ENCODE measurements around the gene PDE4D.

Gene PDE4D

GRCh38 chr5:59099270-59099994 is 794.1 kb downstream of the PDE4D start:
- peak; percentile 2 to 3 for DNase-seq (ENCODE audit: low read depth in 2 of 2, low spot score in 1 of 2)

DNA sequence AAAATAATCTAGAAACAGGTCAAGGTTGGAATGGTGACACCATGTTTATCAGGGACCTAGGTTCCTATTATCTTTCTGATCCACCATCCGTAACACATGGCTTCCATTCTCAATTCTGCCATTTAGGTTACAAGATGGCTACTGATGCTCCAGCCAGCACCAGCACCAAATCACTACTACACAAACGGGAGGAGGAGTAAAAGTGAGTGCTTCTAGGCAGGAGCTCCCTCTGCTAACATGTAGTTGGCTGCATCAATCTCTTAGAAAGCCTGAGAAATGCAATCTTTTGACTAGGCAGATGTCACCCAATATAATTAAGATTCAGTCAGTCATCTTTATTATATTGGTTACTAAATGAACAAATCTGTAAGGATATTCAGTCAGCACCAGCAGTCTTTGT is 794.8 kb downstream of the PDE4D start:
- no peak for DNase-seq (ENCODE audit: low read depth in 2 of 2, low spot score in 1 of 2)

DNA sequence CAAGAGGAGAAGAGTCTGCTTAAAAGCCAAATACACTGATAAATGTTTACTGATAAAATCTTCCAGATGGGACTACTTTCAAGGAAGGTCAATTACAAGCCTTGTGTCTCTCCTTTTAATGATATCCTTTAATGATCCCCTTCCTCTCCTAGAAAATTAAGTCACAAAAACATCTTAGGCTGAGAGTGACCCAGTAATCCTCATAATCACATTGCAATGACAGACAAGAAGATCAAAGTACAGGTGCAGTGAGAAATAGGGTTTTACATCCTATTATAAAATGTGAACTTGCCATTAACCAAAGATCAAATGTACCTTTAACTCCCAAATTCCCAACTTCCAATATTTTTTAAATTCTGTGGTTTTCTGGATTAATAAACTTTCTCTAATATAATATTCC is 795.8 kb downstream of the PDE4D start:
- no peak for DNase-seq (ENCODE audit: low read depth in 2 of 2, low spot score in 1 of 2)

GRCh38 chr5:59097116-59097515 is 796.4 kb downstream of the PDE4D start:
- no peak for DNase-seq (ENCODE audit: low read depth in 2 of 2, low spot score in 1 of 2)

- no peak for DNase-seq (ENCODE audit: low read depth in 2 of 2, low spot score in 1 of 2)
These were observed 798.0 kb downstream of the PDE4D start for GRCh38 chr5:59095480-59095879.

GRCh38 chr5:59094864-59095263 is 798.7 kb downstream of the PDE4D start:
- no peak for DNase-seq (ENCODE audit: low read depth in 2 of 2, low spot score in 1 of 2)

- no peak for DNase-seq (ENCODE audit: low read depth in 2 of 2, low spot score in 1 of 2)
These were observed 800.2 kb downstream of the PDE4D start for GRCh38 chr5:59093329-59093728.

GRCh38 chr5:59092758-59093157 is 800.8 kb downstream of the PDE4D start:
- no peak for DNase-seq (ENCODE audit: low read depth in 2 of 2, low spot score in 1 of 2)

- DNase-seq (ENCODE audit: low read depth in 2 of 2, low spot score in 1 of 2), result no peak
These were observed 801.6 kb downstream of the PDE4D start for GRCh38 chr5:59091965-59092364.

DNA sequence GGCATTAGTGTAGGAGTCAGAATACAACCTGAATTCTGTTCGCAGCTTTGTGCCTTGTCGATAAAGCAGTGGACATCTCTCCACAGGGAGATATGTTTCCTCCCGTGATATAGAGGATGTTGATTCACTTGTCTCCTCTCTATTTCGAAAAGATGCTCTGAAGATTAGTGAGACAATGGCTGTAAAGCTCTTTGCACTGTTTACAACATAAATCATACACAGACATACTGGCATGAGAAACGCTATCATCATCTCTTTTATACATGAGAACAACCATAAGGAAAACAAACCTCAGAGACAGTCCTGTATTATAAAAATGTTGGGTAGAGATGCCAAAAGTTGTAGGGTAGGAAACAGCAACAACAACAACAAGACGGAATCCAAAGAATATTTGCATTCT is 803.2 kb downstream of the PDE4D start:
- DNase-seq (ENCODE audit: low read depth in 2 of 2, low spot score in 1 of 2), result no peak

GRCh38 chr5:59089767-59090166 is 803.8 kb downstream of the PDE4D start:
- DNase-seq (ENCODE audit: low read depth in 2 of 2, low spot score in 1 of 2), result no peak

- no peak for DNase-seq (ENCODE audit: low read depth in 2 of 2, low spot score in 1 of 2)
These were observed 805.0 kb downstream of the PDE4D start for GRCh38 chr5:59088546-59088945.

DNA sequence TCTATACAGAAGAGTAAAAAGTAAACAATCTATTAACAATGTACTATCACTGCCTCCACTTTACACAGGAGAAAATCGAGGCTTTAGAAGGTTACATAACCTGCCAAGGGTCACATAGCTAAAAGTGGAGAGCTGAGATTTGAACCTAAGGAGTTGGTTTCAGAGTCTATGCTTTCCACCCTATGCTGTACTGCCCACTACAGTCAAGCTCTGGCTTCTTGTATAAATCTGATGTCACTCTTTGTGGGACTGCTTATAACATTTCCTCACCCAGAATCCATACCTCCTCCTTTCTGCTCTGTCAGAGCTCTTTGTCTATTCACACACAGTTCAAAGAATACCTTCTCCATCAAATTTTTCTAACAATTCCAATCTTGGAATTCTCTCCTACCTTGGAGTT is 807.5 kb downstream of the PDE4D start:
- no peak for DNase-seq (ENCODE audit: low read depth in 2 of 2, low spot score in 1 of 2)

GRCh38 chr5:59081693-59082092 is 811.8 kb downstream of the PDE4D start:
- no peak for DNase-seq (ENCODE audit: low read depth in 2 of 2, low spot score in 1 of 2)

DNA sequence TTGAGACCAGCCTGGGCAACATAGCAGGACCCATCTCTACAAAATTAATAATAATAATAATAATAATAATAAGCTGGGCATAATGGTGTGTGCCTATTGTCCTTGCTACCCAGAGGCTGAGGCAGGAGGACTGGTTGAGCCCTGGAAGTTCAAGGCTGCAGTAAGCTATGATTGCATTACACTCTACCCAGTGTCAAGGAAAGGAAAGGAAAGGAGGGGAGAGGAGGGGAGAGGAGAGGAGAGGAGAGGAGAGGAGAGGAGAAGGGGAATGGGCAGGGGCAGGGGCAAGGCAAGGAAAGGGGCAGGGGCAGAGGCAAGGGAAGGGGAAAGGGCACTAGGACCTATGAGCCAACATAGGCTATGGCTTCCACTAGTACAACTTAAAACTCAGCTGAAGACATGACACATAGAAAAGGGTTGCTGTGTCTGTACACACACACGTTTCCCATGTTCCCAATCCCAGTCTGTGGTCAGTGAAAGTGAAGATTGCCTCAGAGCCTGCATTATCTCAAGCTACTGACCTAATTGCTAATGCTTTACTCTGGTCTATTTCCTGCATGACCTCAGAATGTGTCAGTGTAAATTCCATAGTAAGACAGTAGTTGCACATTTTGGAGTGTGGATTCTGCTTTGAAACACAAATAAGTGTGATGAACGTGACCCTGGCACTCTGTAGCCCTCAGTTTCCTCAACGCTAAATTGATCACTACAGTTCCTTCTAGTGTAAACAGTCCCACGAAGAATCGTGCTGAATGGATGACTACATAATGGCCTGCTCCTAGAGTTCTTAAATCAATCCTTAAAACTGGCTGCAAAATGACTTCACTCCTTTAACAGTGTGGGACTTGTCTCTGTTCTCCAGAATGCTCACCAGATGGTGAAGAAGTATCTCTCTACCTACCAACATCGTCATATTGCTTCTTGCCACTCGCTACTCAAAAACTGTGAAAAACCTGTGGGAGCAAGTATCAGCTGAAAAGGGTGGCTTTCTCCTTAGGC is 813.6 kb downstream of the PDE4D start:
- no peak for DNase-seq (ENCODE audit: low read depth in 2 of 2, low spot score in 1 of 2)

DNA sequence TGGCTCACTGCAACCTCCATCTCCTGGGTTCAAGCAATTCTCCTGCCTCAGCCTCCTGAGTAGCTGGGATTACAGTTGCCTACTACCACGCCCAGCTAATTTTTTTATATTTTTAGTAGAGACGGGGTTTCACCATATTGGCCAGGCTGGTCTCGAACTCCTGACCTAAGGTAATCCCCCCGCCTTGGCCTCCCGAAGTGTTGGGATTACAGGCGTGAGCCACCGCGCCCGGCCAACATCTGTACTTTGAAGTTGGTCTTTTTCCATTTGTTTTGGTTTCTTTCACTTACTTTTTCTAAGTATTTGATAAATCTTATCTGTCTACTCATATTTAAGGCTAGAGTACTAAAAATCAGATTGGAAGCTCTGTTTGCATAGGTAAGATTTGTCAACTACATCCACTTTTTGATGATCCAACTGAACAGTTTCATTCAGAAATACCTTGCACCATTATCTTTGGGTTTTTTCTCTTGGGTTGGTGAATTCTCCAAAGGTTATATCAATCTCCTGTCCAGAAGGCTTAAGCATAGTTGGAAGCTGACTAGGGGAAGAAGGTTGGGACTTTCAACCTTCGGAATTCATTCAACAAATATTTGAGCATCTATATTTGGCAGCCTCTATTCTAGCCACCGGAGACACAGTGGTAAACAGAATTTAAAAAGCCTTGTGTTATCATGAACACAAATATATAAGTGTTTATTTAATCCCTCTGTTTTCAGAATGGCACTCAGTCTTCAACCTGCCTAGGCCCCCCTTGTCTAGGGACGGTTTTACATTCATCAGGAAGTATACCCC is 821.6 kb downstream of the PDE4D start:
- no peak for DNase-seq (ENCODE audit: low read depth in 2 of 2, low spot score in 1 of 2)

- no peak for DNase-seq (ENCODE audit: low read depth in 2 of 2, low spot score in 1 of 2)
These were observed 824.0 kb downstream of the PDE4D start for GRCh38 chr5:59069438-59070079.

DNA sequence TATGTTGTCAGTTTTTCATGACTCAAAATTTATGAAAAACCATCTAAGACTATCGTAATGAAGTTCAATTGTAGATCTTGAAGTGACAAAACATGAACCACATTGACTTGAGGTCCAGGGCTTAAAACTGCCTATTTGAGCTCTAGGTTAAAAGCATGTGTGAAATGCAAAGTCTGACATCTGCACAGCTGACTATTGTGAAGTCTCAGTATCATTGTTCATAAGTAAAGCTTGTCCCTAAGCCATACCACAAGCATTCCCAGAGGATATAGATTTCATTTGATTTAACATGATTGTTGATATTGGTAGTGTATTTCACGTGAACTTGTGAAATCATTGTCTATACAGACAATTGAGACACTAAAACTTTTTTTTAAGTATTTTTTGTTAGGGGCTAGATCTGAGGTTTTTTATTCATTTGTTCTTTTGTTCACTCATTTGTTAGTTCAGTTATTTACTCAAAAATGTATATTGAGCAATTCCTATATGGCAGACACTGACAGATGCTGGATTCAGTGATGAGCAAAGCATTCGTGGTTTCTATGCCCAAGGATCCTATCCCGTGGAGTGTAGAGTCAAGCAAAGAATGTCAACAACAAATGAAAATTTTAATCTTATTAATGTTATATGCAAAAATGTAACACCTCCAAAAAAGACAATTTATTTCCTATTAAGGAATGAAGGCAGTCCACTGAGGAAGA is 825.4 kb downstream of the PDE4D start:
- no peak for DNase-seq (ENCODE audit: low read depth in 2 of 2, low spot score in 1 of 2)

DNA sequence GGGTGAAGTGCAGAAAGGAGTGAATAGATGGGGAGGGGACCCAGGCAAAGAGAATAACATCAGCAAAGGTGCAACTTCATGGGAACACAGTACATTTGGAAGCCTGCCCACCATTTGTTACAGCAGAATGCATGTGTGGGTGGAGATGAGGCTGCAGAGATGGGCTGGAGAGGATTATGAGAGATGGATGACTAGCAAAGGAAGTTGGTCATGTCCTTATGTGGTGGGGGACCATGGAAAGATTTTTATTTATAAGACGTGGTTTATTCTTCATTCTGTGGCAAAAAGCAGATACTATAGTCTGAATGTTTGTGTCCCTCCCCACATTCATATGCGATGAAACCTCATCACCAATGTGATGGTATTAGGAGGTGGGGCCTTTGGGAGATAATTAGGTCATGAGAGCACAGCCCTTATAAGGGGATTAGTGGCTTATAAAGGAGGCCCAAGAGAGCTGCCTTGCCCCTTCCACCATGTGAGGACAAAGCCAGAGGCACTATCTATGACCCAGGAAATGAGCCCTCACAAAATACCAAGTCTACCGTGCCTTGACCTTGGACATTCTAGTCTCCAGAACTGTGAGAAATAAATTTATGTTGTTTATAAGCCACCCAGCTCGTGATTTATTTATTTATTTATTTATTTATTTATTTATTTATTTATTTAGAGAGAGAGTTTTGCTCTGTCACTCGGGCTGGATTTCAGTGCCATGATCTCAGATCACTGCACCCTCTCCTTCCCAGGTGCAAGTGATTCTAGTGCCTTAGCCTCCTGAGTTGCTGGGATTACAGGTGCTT is 827.0 kb downstream of the PDE4D start:
- DNase-seq (ENCODE audit: low read depth in 2 of 2, low spot score in 1 of 2), result no peak

- no peak for DNase-seq (ENCODE audit: low read depth in 2 of 2, low spot score in 1 of 2)
These were observed 828.0 kb downstream of the PDE4D start for GRCh38 chr5:59065554-59065953.

Data from stimulated activated CD8-positive, alpha-beta memory T cell treated with anti-CD3 and anti-CD28 coated beads, Interleukin-4, amount 100 ng/mL, for 4 hours (primary cell).